GM21786 (cell line): Measurements from ENCODE around the gene ASIC4.

Experiments used
- ATAC-seq: cut with Tn5 transposase; IDR thresholded peaks from one replicate; pipeline ENCODE4 v1.9.1; 2021; ENCODE audit not compliant: unreplicated experiment

ASIC4 gene

GRCh38 chr2:219514196-219514761, at the start of gene ASIC4:
TSS of gene ASIC4 (plus strand) at chr2:219514482. CDS start at chr2:219514725, 243 bp downstream.
- no peak for ATAC-seq

- no peak for ATAC-seq
These were observed 48.4 kb upstream of the ASIC4 start for GRCh38 chr2:219465659-219466561.

- ATAC-seq = no peak
These were observed 47.2 kb upstream of the ASIC4 start for GRCh38 chr2:219466816-219467735.

- no peak for ATAC-seq
These were observed 46.6 kb upstream of the ASIC4 start for GRCh38 chr2:219467736-219468075.

GRCh38 chr2:219468410-219469185, 45.7 kb upstream of the ASIC4 start:
- ATAC-seq = no peak

GRCh38 chr2:219469186-219469724, 45.0 kb upstream of the ASIC4 start:
- no peak for ATAC-seq

- no peak for ATAC-seq
These were observed 43.9 kb upstream of the ASIC4 start for GRCh38 chr2:219470429-219470828.

- ATAC-seq = no peak
These were observed 42.6 kb upstream of the ASIC4 start for GRCh38 chr2:219471476-219472371.

- ATAC-seq = no peak
These were observed 41.6 kb upstream of the ASIC4 start for GRCh38 chr2:219472629-219473187.

- ATAC-seq = no peak
These were observed 40.8 kb upstream of the ASIC4 start for GRCh38 chr2:219473511-219473910.

- no peak for ATAC-seq
These were observed 39.8 kb upstream of the ASIC4 start for GRCh38 chr2:219474285-219475060.

- no peak for ATAC-seq
These were observed 39.0 kb upstream of the ASIC4 start for GRCh38 chr2:219475278-219475677.

GRCh38 chr2:219475697-219476651, 38.3 kb upstream of the ASIC4 start:
- ATAC-seq = no peak

- ATAC-seq = no peak
These were observed 37.6 kb upstream of the ASIC4 start for GRCh38 chr2:219476652-219477151.

GRCh38 chr2:219477179-219477578, 37.1 kb upstream of the ASIC4 start:
- no peak for ATAC-seq

- no peak for ATAC-seq
These were observed 36.5 kb upstream of the ASIC4 start for GRCh38 chr2:219477815-219478214.

- no peak for ATAC-seq
These were observed 35.4 kb upstream of the ASIC4 start for GRCh38 chr2:219478916-219479315.
